Fibroblast of pulmonary artery (primary cell): Measurements from ENCODE around the gene BRF1.

Source experiments
- DNase-seq: peaks from one replicate; pipeline ENCODE4 v3.0.0-alpha.2; 2010; ENCODE audit warnings: low read depth
- H3K4me3 ChIP-seq: replicated peaks from 2 replicates; pipeline ENCODE4 v1.5.1; 2011; ENCODE audit warnings: low read depth, mild to moderate bottlenecking, control low read depth, low read length, moderate library complexity
- TF ChIP-seq, protein P1 (sequence below): IDR thresholded peaks from 2 replicates; pipeline ENCODE4 v1.5.1; 2011; ENCODE audit warnings: mild to moderate bottlenecking, control low read depth, low read length, inconsistent platforms; ENCODE audit errors: missing control alignments

BRF1 gene

DNA sequence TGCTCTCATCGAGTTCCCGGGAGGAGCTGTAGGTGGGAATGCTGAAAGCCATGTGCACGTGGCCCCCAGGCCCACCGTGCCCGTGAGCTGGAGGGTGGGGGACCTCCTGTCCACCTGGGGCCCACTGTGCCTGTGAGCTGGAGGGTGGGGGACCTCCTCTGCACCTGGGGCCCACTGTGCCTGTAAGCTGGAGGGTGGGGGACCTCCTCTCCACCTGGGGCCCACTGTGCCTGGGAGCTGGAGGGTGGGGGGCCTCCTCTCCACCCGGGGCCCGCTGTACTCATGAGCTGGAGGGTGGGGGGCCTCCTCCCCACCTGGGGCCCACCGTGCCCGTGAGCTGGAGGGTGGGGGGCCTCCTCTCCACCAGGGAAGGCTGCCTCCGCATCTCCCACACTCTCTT lies 105.8 kb downstream of the BRF1 start:
- DNase-seq: no peak
- TF ChIP-seq, protein P1, sequence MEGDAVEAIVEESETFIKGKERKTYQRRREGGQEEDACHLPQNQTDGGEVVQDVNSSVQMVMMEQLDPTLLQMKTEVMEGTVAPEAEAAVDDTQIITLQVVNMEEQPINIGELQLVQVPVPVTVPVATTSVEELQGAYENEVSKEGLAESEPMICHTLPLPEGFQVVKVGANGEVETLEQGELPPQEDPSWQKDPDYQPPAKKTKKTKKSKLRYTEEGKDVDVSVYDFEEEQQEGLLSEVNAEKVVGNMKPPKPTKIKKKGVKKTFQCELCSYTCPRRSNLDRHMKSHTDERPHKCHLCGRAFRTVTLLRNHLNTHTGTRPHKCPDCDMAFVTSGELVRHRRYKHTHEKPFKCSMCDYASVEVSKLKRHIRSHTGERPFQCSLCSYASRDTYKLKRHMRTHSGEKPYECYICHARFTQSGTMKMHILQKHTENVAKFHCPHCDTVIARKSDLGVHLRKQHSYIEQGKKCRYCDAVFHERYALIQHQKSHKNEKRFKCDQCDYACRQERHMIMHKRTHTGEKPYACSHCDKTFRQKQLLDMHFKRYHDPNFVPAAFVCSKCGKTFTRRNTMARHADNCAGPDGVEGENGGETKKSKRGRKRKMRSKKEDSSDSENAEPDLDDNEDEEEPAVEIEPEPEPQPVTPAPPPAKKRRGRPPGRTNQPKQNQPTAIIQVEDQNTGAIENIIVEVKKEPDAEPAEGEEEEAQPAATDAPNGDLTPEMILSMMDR: no peak
- no peak overlapping the region for H3K4me3 ChIP-seq

DNA sequence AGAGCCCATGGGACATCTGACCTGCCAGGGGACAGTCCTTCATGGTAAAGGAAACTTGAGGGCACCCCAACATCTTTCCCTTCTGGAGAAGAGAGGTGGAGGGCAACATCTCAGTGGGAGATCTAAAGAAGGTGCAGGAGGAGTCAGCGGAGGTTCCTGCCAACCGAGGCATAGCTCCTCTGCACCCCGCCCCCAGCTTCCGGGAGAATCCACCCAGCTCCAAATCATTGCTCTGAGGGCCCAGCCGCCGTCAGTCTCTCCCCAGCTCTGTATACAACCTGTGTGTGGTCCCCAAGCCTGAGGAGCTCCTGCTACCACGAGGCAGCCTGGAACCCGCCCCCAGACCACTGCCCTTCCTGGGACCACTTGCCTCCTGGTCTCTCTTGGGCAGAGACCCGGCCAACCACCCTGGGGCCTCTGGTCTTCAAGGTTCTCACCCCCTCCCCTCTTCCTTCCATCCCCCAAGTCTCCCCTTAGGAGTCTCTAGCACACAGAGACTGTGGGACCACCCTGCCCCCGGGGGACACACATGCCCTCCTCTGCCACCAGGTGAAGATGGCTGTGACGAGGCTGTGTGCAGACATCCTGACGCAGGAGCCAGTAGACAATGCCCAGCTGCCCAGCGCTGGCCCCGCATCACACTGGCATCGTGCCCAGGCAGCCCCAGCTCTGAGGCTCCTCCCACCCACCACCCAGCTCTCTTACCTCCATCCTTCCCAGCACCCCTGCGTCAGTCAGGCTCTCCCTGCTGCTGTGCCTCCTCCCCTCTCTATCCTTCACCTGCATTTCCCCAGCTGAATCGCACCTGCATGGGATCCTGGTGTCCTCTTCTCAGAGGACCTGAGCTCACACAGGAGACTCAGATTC lies 106.7 kb downstream of the BRF1 start:
- TF ChIP-seq, protein P1: no peak
- peak; percentile 43 for DNase-seq
- H3K4me3 ChIP-seq: no peak overlapping the region

DNA sequence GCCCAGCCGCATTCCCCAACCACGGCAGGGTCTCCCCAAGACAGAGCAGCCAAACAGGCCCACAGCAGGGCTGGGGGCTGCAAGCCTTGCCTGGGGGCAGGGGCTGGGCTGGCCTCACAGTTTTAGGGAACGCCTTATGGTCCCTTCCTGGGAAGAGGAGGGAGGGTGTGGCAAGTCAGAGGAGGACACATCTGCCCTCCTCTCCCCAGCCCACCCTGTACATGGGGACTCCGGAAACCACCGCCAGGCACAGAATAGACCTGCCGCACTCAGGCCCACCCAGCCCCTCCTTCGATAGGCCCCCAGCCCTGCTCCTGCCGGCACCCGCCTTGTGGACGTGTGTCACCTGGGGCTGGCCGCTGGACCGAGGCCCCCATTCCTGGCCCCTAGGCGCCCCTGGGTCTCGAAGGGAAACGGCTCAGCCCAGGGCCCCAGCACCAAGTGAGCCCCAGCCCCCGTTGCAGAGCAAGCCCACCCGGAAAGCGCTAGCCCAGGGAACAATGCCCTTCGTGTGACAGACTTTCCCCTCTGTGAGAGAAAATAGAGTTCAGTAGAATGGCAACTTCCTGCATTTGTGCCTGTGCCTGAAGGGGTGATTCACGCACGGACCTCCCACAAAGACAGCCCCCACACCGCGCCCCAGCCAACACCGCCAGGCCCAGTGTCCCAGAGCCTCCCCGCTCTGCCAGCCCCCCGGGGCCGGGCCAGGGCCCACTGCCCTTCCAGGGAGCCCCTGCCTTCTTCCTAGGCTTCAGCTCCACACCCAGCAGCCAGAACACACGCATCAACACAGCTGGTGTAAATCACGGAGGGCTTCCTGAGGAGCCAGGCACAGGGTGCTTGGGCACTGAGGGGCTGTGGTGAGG lies 107.7 kb downstream of the BRF1 start:
- no peak overlapping the region for H3K4me3 ChIP-seq
- peak; percentile 53 for DNase-seq
- TF ChIP-seq, protein P1: no peak

DNA sequence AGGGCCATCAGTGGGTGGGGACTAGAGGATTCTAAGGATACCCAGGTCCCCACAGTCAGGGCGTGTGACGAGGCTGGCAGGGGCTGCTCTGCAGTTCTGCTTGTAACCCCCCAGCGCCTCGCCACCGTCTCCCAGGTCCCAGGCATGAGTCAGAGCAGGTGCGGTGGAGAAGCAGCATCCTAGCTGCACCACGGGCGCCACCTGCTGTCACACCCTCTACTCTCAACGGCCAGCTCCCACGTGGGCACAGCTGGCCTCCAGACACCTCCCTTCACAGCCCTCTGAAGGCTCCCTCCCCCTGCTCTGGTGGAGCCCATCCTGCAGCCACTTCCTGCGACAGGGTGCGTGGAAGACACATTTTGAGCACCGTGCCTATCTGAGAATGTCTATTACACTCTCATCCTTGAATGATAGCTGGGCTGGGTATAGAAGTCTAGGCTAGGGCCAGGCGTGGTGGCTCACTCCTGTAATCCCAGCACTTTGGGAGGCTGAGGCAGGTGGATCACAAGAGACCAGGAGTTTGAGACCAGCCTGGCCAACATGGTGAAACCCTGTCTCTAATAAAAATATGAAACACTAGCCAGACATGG lies 112.8 kb downstream of the BRF1 start:
- DNase-seq: no peak
- no peak overlapping the region for H3K4me3 ChIP-seq
- TF ChIP-seq, protein P1: no peak

DNA sequence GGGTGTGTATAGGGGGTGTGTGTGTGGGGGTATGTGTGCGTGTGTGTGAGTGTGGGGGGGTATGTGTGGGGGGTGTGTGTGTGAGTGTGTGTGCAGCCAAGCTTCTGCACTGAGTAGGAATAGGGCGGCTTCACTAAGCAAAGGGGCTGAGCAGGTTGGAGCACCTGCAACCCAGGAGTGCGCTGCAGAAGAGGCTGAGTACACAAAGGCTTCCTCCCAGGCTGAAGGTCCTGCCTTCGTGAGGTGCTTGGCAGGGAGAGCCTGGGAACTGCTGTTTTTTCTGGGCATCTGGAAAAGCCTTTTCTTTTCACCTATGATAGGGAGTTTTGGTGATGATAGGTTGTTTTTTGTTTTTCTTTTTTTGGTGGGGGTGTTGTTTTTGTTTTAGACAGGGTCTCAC lies 113.7 kb downstream of the BRF1 start:
- no peak for DNase-seq
- TF ChIP-seq, protein P1: no peak
- no peak overlapping the region for H3K4me3 ChIP-seq

DNA sequence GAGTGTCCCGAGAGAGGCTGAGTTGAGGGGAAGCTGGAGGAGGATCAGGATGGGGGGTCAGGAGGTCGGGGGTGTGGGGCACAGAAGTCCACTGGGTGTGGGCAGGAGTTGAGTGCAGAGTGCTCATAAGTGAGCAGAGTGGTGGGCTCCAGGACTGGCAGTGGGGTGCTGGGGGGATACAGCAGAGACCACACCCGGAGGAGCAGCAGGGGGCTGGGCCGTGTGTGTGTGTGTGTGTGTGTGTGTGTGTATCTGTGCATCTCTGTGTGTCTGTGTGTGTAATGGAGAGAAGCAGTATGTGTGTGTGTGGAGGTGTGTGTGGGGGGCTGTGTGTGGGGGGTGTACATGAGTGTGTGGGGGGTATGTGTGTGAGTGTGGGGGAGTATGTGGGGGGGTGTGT lies 114.8 kb downstream of the BRF1 start:
- no peak overlapping the region for H3K4me3 ChIP-seq
- TF ChIP-seq, protein P1: no peak
- no peak for DNase-seq
